Measurements from ENCODE around the gene RLIM. TPM values are rescaled to one million over a fixed set of nuclear protein-coding genes. Genes with fewer than 3 reads are reported as not detected.
A peak's percentile ranks its signal among the peaks of the same experiment; 100 is the strongest.
"Not testable (repeated sequence)": the region's sequence is repeated elsewhere in the genome, so short reads cannot be mapped to it uniquely, and the experiment has no call there.

RLIM gene
- 16.6 TPM for polyA plus RNA-seq (ENCODE audit: insufficient read length)

- peak; percentile 84 for DNase-seq (ENCODE audit: low read depth)
These were observed at the start of gene RLIM for GRCh38 chrX:74614093-74614909. Gene RLIM, minus strand, starts transcription at chrX:74614624. Its CDS starts 18,647 bp downstream, at chrX:74595977.

- DNase-seq (ENCODE audit: low read depth) = no peak
These were observed 41.8 kb upstream of the RLIM start for GRCh38 chrX:74656079-74656745.

GRCh38 chrX:74654953-74655352, 40.5 kb upstream of the RLIM start:
- DNase-seq (ENCODE audit: low read depth) = not testable (repeated sequence)

GRCh38 chrX:74636749-74637314, 22.4 kb upstream of the RLIM start:
- DNase-seq (ENCODE audit: low read depth) = no peak

- DNase-seq (ENCODE audit: low read depth) = peak; percentile 28
These were observed 893 bp downstream of the RLIM start for GRCh38 chrX:74613370-74614092.

DNA sequence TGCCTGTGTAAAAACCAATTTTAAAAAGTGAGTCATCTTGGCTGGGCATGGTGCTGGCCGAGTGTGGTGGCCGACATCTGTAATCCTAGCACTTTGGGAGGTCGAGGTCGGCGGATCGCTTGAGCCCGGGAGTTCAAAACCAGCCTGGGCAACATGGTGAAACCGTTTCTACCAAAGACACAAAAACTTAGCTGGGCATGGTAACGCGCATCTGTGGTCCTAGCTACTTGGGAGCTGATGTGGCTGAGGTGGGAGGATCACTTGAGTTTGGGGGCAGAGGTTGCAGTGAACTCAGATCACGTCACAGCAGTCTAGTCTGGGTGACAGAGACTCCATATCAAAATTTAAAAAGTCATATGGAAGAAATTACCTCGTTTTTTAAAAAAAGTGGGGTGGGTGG, 7.6 kb downstream of the RLIM start:
- no peak for DNase-seq (ENCODE audit: low read depth)

DNA sequence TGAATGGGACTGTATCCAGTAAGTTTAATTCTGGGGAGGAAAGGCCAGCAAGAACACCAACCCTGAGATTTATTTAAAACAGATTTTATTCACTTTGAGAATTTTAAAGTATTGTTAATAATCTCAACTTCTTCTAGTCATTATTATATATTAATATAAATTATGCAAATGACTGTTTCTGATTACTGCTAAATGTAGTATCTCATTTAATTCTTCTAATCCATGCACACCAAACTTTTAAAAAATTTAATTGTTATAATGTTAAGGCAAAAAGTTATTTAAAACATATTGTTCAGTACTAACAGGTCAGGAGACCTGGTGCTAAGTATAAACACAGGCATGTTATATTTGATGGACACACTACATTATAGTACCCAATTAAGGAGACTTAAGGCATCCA, 8.1 kb downstream of the RLIM start:
- DNase-seq (ENCODE audit: low read depth) = no peak

DNA sequence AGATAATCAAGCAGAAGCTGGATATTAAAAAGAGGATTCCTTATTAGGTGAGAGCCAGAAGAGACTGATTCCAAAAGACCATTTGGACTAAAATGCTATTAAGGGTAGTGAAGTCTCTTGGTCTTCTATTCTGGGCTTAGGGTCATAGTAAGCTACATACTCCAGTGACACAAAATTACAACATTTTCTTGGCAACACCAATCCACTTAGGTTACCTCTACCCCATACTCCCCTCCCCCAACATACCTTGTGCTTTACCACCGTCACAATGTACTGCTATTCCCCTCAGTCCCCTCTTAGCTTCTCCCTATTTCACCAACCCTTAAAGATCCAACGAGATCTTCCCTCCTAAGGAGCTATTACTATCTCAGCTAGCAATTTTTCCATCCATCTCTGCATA, 11.4 kb downstream of the RLIM start:
- no peak for DNase-seq (ENCODE audit: low read depth)

DNA sequence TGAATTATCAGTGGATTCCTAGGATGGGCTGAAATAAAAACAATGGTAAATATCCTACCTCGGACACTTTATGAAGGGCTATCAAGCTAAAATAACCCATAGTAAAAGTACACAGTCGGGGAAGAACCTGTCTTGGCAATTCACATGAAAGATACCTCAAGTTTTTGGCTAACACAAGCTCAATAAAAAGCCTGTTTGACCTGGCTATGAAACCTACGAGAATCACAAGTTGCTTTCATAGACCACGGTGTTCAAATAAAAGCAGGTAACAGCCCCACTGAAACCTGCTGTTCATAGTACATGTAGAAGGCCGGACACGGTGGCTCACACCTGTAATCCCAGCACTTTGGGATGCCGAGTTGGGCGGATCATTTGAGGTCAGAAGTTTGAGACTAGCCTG, 12.3 kb downstream of the RLIM start:
- DNase-seq (ENCODE audit: low read depth) = no peak

GRCh38 chrX:74593593-74593992, 20.8 kb downstream of the RLIM start:
- DNase-seq (ENCODE audit: low read depth) = no peak

DNA sequence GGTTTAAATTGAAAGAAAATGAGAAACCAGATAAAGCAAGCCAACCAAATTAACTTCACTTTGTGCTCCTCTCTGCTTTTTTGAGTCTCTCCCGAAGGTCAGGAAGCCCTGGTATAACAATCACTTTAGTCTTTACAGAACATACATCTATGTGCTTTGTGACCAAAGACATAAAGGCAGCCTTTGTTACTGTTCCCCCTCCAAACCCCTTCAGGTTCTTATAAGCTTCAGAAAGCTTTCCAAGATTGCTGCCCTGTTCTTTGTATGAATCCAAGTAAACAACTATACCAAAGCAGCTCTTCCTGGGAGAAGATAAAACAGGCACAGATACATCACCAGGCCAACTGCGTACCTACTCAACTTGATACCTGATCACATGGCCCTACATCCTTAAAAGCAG, 28.7 kb downstream of the RLIM start:
- no peak for DNase-seq (ENCODE audit: low read depth)

- peak; percentile 16 for DNase-seq (ENCODE audit: low read depth)
These were observed 34.7 kb downstream of the RLIM start for GRCh38 chrX:74579597-74580198.

GRCh38 chrX:74578137-74578536, 36.3 kb downstream of the RLIM start:
- DNase-seq (ENCODE audit: low read depth) = no peak

DNA sequence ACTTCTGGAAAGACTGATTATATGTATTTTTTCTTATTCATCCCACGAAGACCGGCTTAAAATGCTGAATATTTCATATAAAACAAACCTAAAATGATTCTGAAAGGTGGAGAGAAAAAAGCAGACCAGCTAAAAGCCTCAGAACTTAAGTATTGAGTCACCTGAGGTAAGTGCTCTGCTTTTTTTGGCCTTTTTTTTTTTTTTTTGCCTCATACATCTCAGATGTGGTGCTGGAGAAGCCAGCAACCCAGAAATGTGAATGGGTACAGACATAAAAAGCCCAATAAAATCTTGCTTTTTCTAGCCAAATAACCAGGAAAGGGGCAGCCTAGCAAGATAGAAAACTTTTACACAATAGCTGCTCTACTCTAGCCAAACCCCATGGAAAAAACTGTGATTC, 57.0 kb downstream of the RLIM start:
- no peak for DNase-seq (ENCODE audit: low read depth)

DNA sequence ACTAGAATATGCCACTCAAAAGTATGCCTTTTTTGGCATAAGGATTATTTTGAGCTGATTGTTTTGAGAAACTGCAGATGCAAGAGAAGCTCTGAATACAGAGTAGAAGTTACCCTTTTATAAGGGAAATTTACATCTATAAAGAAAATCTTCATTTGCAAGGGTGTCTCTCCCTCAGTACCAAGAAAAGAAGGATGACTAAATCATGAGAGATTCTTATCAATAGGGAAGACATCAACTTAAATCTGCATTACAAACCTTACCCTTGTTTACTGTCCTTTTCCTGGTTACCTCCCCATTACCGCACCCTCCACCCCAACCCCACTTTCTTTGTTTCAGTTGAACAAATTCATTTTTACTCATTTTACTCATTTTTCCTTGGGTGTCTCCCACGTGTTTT, 62.5 kb downstream of the RLIM start:
- no peak for DNase-seq (ENCODE audit: low read depth)

GRCh38 chrX:74550295-74550802, 64.1 kb downstream of the RLIM start:
- DNase-seq (ENCODE audit: low read depth) = no peak

DNA sequence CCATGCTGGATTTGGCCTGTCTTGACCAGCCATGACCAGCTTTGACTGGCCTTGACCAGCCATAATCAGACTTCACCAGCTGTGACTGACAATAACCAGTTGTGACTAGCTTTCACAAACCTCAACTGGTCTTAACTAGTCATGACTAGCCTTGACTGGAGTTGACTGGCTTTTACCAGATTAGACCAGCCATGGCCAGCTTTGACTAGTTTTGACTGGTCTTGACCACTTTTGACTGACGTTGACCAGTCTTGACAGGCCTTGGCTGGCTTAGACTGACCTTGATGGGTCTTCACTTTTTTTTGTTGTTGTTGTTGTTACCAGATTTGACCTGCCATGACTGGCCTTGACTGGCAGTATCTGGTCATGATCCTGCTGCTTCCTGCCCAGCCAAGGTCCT, 67.4 kb downstream of the RLIM start:
- DNase-seq (ENCODE audit: low read depth) = no peak

GRCh38 chrX:74545880-74546523, 68.4 kb downstream of the RLIM start:
- no peak for DNase-seq (ENCODE audit: low read depth)

- DNase-seq (ENCODE audit: low read depth) = no peak
These were observed 73.7 kb downstream of the RLIM start for GRCh38 chrX:74540635-74541249.

DNA sequence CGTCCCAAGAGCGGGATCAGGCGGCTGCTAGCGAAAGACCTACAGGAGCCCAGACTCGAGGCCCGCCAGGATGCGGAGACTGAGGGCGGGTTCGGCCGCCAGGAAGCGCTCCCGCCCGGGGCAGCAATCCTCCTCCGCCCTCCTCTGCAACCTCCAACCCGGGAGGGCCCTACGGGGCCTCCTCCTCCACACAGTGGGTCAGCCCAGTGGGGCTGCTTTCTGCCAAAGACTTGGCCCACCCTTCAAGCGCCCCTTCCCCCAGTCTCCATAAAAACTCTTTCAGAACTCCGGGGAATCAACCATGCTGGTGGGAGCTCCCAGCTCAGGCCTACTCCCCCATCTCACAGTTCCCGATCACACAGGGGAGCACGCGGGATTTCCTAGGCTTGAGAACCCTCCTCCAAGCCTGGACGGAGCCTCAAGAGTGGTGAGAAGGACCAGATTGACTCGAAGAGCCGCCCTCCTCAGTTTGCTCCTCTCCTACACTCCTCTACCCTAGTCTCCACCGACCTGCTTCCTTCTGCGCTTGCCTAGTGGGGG, 77.5 kb downstream of the RLIM start:
- no peak for DNase-seq (ENCODE audit: low read depth)

Data from forelimb muscle (tissue), 1 donor.